Frontal cortex (tissue), 4 donors: ENCODE results near the gene TBC1D1. TPM values are rescaled to one million over a fixed set of nuclear protein-coding genes. Genes with fewer than 3 reads are reported as not detected.

ENCODE experiments used
- DNase-seq, 2 donors: peaks; one replicate each; pipeline ENCODE4 v3.0.0; 2012; ENCODE audit warnings: low spot score in 2 of 2
- FAIRE-seq: peaks from 2 replicates; lab custom pipeline; 2012; peaks lifted over from hg19 to GRCh38; lab: Jason Lieb, UNC
- total RNA-seq: library from RNA; depleted of rRNA; stranded (reverse); fragments of >200 nt; gene quantifications from one replicate; pipeline ENCODE4 v1.2.3, GENCODE V29; 2014
- donor health status: control.
- donor health status: control.
- donor health status: control.

TBC1D1 gene
- total RNA-seq, 1 donor from 2014 or later: 64.8 TPM

- DNase-seq: no peak
- FAIRE-seq: no peak
Observed at GRCh38 chr4:38025665-38026064, 134.8 kb downstream of the TBC1D1 start.

DNA sequence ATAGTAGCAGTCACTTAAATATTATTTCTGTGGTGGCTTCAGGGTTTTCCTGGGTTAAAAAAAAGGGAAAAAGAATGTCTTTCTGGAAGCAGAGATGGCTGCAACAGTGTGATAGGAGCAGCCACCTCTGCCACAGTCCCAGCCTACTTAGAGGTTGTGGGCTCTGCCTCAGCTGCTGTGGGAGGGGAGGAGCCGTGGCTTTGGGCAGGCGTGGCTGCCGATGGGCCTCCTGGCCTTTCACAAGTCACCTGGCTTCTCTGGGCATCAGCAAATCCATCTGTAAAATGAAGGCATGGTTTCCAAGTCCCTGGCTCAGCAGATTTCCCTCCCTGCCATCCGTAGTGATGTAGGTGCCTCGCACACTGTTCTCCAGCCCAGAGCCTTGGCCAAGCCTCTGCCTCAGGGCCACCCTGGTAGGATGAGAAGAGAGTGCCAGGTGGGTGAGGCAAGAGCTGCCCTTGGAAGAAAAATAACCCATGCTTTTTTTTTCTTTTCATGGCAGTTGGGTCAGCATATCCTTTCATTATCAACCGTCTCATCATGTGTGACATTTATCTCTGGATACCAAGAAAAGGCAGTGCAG lies 135.4 kb downstream of the TBC1D1 start:
- no peak for DNase-seq

GRCh38 chr4:38030023-38030422 lies 139.1 kb downstream of the TBC1D1 start:
- DNase-seq (no peak), FAIRE-seq (no peak)

More for the DNA sequence above, 135.4 kb downstream of the TBC1D1 start:
- no peak for FAIRE-seq

DNA sequence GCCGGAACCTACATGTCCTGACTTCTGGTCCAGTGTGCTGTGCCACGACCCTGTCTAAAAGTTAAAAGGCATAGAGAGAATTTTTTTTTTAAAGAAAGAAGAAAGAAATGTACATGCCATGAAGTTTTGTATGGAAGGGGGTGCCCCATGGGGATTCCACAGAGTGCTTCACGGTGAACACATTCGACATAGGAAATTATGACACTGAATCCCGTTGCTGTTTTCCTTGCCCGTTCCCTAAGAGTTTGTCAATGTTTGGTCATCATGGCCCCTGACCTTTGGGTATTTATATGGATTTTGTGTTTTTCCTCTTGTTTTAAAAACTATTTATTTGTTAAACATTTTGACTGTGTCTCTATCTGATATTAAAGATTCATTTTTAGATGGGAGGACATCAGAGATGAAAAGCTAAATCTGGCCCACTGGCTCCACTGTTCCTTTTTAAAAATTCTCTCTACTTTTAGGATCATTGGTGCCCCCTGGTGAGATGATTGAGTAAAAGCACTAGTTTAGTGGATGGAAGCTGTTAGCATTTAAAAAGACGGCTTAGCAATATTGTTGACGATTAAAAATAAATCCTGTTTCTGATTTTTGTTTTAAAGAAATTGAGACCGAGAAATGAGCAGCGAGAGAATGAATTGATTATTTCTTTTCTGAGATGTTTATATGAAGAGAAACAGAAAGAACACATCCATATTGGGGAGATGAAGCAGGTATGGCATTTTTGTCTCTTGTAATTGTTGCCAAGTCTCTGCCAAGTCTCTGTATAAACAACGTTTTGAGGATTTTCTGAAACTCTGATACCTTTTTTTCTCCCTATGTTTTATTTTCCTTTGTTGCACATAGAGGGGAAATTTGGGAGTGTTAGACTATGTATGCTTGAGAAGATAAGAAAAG lies 144.3 kb downstream of the TBC1D1 start:
- DNase-seq (peak in 1 of 2 donors; percentile 60), FAIRE-seq (peak; percentile 95)

DNA sequence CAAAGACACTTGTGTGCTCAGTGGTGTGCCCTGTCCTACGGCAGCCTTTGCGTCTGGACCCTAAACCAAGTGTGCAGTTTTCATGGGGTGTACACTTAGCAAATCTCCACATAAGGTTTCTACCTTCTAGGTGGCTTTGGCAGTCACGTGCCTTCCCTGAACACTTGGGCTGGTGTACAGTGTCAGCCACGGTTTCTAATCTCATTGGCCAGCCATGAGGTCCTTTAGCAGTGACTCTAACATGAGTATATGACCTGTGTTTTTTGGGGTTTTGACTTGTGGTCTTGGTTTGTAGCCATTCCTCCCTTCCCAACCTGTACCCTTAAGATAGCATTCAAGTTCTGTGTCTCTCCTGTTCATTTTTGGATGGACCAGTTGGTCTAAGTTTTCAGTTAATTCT lies 145.7 kb downstream of the TBC1D1 start:
- DNase-seq (no peak), FAIRE-seq (no peak)

GRCh38 chr4:38037612-38038011 lies 146.7 kb downstream of the TBC1D1 start:
- no peak for FAIRE-seq
- no peak for DNase-seq

- FAIRE-seq: no peak
- DNase-seq: no peak
Observed at GRCh38 chr4:38040619-38041018, 149.7 kb downstream of the TBC1D1 start.

GRCh38 chr4:38044060-38044459 lies 153.2 kb downstream of the TBC1D1 start:
- DNase-seq: no peak
- FAIRE-seq: no peak

DNA sequence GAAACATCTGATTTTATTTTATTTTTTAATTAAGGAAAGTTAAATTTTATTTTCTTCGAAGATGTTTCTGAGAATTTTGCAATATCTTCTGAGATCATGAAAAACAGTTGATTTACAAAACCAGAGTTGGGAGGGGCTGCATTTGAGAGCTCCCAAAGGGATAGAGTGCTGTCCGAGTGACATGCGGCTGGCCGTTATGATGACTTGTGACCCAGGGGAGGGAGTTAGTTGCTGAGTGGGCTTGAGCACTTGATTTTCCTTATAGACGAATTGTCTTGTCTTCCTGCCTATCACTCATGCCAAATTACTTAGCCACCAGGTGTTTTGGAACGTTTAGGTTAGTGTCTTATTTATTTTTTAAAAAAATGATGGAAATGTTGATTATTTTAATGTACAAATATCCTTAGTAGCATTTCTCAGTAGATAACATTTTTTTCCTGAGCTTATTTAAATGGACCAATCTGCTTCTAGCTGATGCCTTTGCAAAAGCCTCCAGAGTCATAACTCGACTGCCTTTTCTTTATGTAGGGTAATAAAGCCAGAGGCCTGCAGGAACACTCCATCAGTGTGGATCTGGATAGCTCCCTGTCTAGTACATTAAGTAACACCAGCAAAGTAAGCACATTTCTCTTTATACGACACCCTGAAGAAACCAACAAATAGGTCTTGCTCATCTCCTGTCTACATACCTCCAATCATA lies 154.6 kb downstream of the TBC1D1 start:
- DNase-seq: no peak

GRCh38 chr4:38046727-38047489 lies 156.0 kb downstream of the TBC1D1 start:
- DNase-seq (no peak), FAIRE-seq (no peak)

More for the DNA sequence above, 154.6 kb downstream of the TBC1D1 start:
- no peak for FAIRE-seq

GRCh38 chr4:38049545-38050170 lies 158.8 kb downstream of the TBC1D1 start:
- FAIRE-seq (no peak), DNase-seq (no peak)

GRCh38 chr4:38050560-38051350 lies 159.9 kb downstream of the TBC1D1 start:
- no peak for DNase-seq
- FAIRE-seq: no peak

DNA sequence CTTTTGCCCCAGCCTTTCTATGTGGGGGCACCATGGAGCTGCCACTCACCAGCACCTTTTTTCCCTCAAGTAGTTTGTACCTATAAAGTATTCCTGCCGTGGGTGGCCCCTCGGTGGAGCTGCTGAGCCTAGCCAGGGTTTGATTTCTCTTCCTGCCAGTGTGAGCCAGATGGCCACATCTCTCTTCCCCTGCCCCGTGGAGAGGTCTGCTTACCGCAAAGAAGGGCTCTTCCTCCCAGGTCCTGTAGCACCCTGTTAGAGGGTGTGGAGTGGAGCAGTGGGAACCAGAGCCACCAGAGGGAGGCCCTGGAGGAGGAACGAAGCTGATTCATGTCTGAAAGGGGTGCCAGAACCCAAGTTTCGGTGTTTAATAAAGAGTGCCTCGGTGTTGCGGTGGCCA lies 164.7 kb downstream of the TBC1D1 start:
- FAIRE-seq (no peak), DNase-seq (no peak)

GRCh38 chr4:38056011-38056685 lies 165.3 kb downstream of the TBC1D1 start:
- DNase-seq (no peak), FAIRE-seq (no peak)

DNA sequence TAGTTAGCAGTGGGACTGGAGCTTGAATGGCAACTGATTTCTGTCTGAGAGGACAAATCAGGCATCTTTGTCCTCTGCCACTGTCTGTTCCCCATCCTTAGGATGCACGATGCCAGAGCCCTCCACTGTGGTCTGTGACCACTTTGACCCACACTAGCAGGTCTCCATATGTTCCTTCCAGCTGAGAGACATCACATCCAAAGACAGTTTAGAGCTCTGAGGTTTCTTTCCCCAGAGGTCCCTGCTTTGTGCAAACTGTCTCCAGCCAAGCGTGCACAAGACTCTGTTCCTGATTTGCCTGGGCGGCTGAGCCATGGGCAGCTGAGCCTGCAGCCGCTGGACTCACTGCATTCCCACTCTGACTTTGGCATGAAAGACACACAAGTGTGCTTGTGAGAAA lies 167.3 kb downstream of the TBC1D1 start:
- FAIRE-seq (no peak), DNase-seq (no peak)

DNA sequence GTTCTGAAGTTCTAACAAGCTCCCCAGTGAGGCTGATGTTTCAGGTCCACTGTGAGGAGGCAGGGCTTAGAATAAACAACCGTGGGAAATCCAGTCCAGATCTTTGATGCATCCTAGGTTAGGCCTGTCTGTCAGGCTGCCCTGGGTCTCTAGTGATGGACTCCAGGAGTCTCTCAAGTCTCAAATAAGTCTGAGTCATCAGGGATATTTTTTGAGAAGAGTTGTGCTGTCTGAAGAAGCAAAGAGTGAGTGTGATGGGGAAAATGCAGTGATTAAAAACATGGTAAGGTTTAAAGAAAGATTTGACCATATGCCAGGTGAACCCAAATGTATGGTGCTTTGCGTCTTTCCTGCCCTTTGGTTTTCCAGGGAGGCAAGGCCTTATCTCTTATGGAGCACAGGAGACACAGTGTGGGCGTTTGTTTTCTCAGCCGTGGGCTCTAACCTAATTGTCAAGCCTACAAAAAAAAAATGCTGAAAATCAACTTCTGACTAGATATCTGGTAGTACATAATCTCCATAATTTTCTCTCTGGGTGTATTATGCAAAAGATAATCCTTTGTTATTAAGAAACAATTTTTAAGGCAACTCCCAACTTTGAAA lies 170.0 kb downstream of the TBC1D1 start:
- no peak for DNase-seq

GRCh38 chr4:38062088-38062775 lies 171.3 kb downstream of the TBC1D1 start:
- DNase-seq (peak; percentile 40 to 65), FAIRE-seq (peak; percentile 87)

More for the DNA sequence above, 170.0 kb downstream of the TBC1D1 start:
- no peak for FAIRE-seq
